IgD-negative memory B cell (primary cell): Measurements from ENCODE around the gene CEP192. TPM values are rescaled to one million over a fixed set of nuclear protein-coding genes. Genes with fewer than 3 reads are reported as not detected.
"Not testable (repeated sequence)": the region's sequence is repeated elsewhere in the genome, so short reads cannot be mapped to it uniquely, and the experiment has no call there.

Source experiments
- H3K27ac Mint-ChIP-seq, 3 donors: one replicate each; pipeline ENCODE4 v1.8.0; 2020 to 2022; ENCODE audit warnings: mild to moderate bottlenecking in 3 of 3, mixed read lengths in 3 of 3, moderate library complexity in 1 of 3
- H3K27me3 Mint-ChIP-seq: one replicate; pipeline ENCODE4 v1.8.0; 2021; ENCODE audit warnings: mixed read lengths
- H3K36me3 Mint-ChIP-seq: one replicate; pipeline ENCODE4 v1.8.0; 2020; ENCODE audit warnings: mild to moderate bottlenecking, mixed read lengths
- H3K4me1 Mint-ChIP-seq, 3 donors: one replicate each; pipeline ENCODE4 v1.8.0; 2020 to 2022; ENCODE audit warnings: mixed read lengths in 3 of 3, mild to moderate bottlenecking in 1 of 3
- H3K4me3 Mint-ChIP-seq, 4 donors: one replicate each; pipeline ENCODE4 v1.8.0; 2020 to 2022; ENCODE audit warnings: mild to moderate bottlenecking in 4 of 4, mixed read lengths in 4 of 4, moderate library complexity in 3 of 4
- H3K9me3 Mint-ChIP-seq, 3 donors: one replicate each; pipeline ENCODE4 v1.8.0; 2020 to 2021; ENCODE audit warnings: mixed read lengths in 3 of 3, mild to moderate bottlenecking in 1 of 3
- polyA plus RNA-seq: library from polyadenylated mRNA; unstranded; fragments of 300-500 nt; fragmentation: Illumina TruSeq; gene quantifications from one replicate; pipeline ENCODE4 v1.2.3, GENCODE V29; 2021

The CEP192 gene
- polyA plus RNA-seq, 1 donor from 2014 or later = 8.7 TPM

GRCh38 chr18:12968619-12969018 lies 22.5 kb upstream of the CEP192 start:
- Mint-ChIP-seq H3K36me3 (peaks cover 15% of the 10 kb centered on the region), H3K4me3 (no peak overlapping the region), H3K4me1 (peaks cover 0 to 4% (median 0%) of the 10 kb centered on the region in 3 donors), H3K9me3 (no peaks in the 10 kb centered on the region), H3K27me3 (no peaks in the 10 kb centered on the region), H3K27ac (peak overlapping the region in 1 of 3 donors; percentile 31)

GRCh38 chr18:12973562-12974213 lies 17.5 kb upstream of the CEP192 start:
- Mint-ChIP-seq H3K4me1 (peaks cover 0 to 1% (median 0%) of the 10 kb centered on the region in 3 donors), H3K27me3 (no peaks in the 10 kb centered on the region), H3K36me3 (peaks cover 15% of the 10 kb centered on the region), H3K27ac (no peak overlapping the region), H3K4me3 (no peak overlapping the region), H3K9me3 (no peaks in the 10 kb centered on the region)

DNA sequence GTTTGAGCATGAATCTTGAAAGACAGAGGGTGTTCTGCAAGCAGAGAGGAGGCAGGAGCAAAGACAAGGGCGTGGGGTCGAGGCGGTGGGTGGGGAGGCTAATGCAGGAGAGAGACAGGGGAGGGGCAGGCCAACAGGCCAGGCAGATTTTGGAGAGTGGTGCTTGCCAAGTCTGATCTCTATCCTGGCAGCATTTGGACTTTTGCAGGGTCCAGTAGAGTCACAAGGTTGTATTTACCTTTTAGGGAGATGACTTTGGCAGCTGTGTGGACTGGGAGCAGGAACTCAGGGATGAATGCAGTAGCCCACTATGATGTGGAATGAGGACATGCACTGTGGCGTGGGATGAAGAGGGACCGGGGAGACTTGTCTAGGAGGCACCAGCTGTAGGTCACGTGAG lies 15.7 kb upstream of the CEP192 start:
- H3K4me3 Mint-ChIP-seq = no peak overlapping the region
- no peaks in the 10 kb centered on the region for H3K27me3 Mint-ChIP-seq
- H3K9me3 Mint-ChIP-seq = no peaks in the 10 kb centered on the region
- peaks cover 17% of the 10 kb centered on the region for H3K36me3 Mint-ChIP-seq
- peaks cover 0 to 1% (median 0%) of the 10 kb centered on the region in 3 donors for H3K4me1 Mint-ChIP-seq
- H3K27ac Mint-ChIP-seq = peak overlapping the region in 1 of 3 donors; percentile 96

DNA sequence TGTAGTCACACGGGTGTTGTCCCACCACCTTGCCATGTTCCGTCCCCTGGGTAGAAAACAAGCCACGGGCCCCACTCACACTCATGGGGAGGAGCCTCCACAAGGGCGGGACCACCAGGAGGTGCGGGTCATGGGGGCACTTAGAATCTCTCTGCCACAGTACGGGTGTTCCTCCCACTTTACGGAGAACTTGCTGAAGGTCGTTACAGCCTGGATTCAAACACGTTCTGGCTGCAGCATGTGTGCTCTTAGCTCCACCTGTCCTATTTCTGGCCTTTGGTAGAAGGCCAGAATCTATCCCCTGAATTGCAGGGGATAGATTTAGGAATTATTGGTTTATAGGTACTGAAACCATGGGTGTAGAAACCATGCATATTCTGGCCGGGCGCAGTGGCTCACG lies 14.9 kb upstream of the CEP192 start:
- H3K36me3 Mint-ChIP-seq = peaks cover 16% of the 10 kb centered on the region
- peak overlapping the region in 1 of 3 donors; percentile 27 for H3K27ac Mint-ChIP-seq
- H3K27me3 Mint-ChIP-seq = no peaks in the 10 kb centered on the region
- no peaks in the 10 kb centered on the region for H3K9me3 Mint-ChIP-seq
- no peak overlapping the region for H3K4me3 Mint-ChIP-seq
- H3K4me1 Mint-ChIP-seq = peaks cover 0 to 1% (median 0%) of the 10 kb centered on the region in 3 donors

GRCh38 chr18:12980065-12980464 lies 11.1 kb upstream of the CEP192 start:
- not testable (repeated sequence) for H3K4me3 Mint-ChIP-seq, H3K27me3 Mint-ChIP-seq, H3K9me3 Mint-ChIP-seq, H3K36me3 Mint-ChIP-seq, H3K27ac Mint-ChIP-seq, H3K4me1 Mint-ChIP-seq

- H3K4me3 Mint-ChIP-seq = peak overlapping the region in 3 of 4 donors; percentile 97 to 99 (median 98)
- peaks cover 0 to 1% (median 0%) of the 10 kb centered on the region in 3 donors for H3K9me3 Mint-ChIP-seq
- H3K36me3 Mint-ChIP-seq = no peaks in the 10 kb centered on the region
- no peaks in the 10 kb centered on the region for H3K27me3 Mint-ChIP-seq
- H3K27ac Mint-ChIP-seq = peak overlapping the region; percentile 51 to 94 (median 89)
- peaks cover 12 to 25% (median 24%) of the 10 kb centered on the region in 3 donors for H3K4me1 Mint-ChIP-seq
Observed at GRCh38 chr18:12989397-12990122, 1.6 kb upstream of the CEP192 start.

GRCh38 chr18:12990123-12990475 lies 1.1 kb upstream of the CEP192 start:
- Mint-ChIP-seq H3K27me3 (no peaks in the 10 kb centered on the region), H3K27ac (peak overlapping the region in 2 of 3 donors; percentile 89 to 94), H3K4me1 (peaks cover 12 to 25% (median 24%) of the 10 kb centered on the region in 3 donors), H3K36me3 (no peaks in the 10 kb centered on the region), H3K4me3 (peak overlapping the region in 3 of 4 donors; percentile 97 to 99 (median 98)), H3K9me3 (peaks cover 0 to 1% (median 0%) of the 10 kb centered on the region in 3 donors)

DNA sequence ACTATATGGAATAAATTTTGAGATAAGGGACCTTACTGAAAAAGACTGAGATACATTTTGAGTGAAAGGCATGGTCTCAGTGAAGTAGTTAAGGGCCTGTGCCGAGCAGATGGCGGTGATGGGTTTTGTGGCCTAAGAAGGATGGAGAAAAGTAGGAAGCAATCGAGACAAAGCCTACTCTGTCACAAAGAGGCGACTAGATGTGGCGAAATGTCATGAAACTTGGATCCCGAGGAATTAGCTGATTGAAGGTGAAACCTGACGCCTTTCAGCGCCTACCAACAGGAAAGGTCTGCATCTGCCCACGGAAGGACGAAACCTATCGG lies 558 bp upstream of the CEP192 start:
- Mint-ChIP-seq H3K4me3 (peak overlapping the region in 3 of 4 donors; percentile 97 to 99 (median 98)), H3K27me3 (no peaks in the 10 kb centered on the region), H3K9me3 (peaks cover 0 to 1% (median 0%) of the 10 kb centered on the region in 3 donors), H3K4me1 (peaks cover 12 to 25% (median 24%) of the 10 kb centered on the region in 3 donors), H3K36me3 (no peaks in the 10 kb centered on the region), H3K27ac (peak overlapping the region; percentile 94 to 98 (median 97))

DNA sequence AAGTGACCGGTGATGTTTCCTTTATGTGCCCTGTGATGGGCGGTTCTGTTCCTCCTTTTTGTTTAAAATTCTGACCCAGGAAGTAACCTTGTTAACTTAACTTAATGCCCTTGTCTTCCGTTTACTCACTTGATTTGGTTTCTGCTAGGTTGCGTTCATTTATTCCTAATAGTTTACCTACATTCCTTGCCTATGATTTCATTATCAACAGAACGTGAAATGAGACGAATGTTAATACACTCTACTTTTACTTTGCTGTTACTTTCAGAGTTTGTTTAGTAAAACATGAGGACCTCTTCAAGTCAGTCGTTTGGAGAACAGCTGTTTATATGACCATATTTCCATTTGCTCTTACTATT lies 638 bp downstream of the CEP192 start:
- Mint-ChIP-seq H3K4me3 (peak overlapping the region in 3 of 4 donors; percentile 97 to 99 (median 98)), H3K4me1 (peaks cover 12 to 25% (median 24%) of the 10 kb centered on the region in 3 donors), H3K36me3 (no peaks in the 10 kb centered on the region), H3K9me3 (peaks cover 0 to 1% (median 0%) of the 10 kb centered on the region in 3 donors), H3K27me3 (no peaks in the 10 kb centered on the region), H3K27ac (peak overlapping the region; percentile 94 to 97 (median 97))

GRCh38 chr18:12993439-12993838 lies 2.3 kb downstream of the CEP192 start:
- Mint-ChIP-seq H3K27ac (no peak overlapping the region), H3K9me3 (peaks cover 0 to 1% (median 0%) of the 10 kb centered on the region in 3 donors), H3K36me3 (no peaks in the 10 kb centered on the region), H3K4me3 (no peak overlapping the region), H3K27me3 (no peaks in the 10 kb centered on the region), H3K4me1 (peaks cover 17 to 30% (median 29%) of the 10 kb centered on the region in 3 donors)

- Mint-ChIP-seq H3K4me1 (peaks cover 20 to 38% (median 28%) of the 10 kb centered on the region in 3 donors), H3K9me3 (no peaks in the 10 kb centered on the region), H3K36me3 (no peaks in the 10 kb centered on the region), H3K27ac (no peak overlapping the region), H3K27me3 (no peaks in the 10 kb centered on the region), H3K4me3 (no peak overlapping the region)
Observed at GRCh38 chr18:12995424-12995823, 4.3 kb downstream of the CEP192 start.

DNA sequence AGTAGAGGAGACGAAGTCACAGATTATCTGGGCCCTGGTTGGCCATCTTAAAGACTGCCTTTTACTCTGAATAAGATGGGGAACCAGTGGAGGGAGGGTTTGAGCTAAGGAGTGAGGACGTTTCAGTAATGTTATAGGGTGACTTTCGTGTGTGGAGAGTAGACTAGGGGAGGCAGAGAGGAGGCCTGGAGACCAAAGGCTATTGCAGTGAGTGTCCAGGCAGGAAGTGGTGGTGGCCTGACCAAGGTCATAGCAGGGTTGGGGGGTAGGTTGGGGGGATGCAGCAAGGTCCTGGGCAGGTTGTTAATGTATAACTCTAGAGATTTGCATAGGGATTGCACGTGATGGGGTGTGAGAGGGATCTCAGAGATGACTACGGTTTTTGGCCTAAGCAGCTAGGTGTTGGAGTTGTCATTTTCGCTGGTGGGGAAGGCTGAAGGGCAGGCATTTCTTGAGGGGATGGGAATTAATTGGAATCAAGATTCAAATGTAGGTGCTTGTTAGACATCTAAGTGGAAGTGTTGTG lies 4.9 kb downstream of the CEP192 start:
- H3K36me3 Mint-ChIP-seq = no peaks in the 10 kb centered on the region
- peaks cover 20 to 32% (median 26%) of the 10 kb centered on the region in 3 donors for H3K4me1 Mint-ChIP-seq
- H3K4me3 Mint-ChIP-seq = no peak overlapping the region
- no peak overlapping the region for H3K27ac Mint-ChIP-seq
- H3K9me3 Mint-ChIP-seq = no peaks in the 10 kb centered on the region
- no peaks in the 10 kb centered on the region for H3K27me3 Mint-ChIP-seq

- H3K27ac Mint-ChIP-seq = no peak overlapping the region
- H3K36me3 Mint-ChIP-seq = no peaks in the 10 kb centered on the region
- no peaks in the 10 kb centered on the region for H3K9me3 Mint-ChIP-seq
- no peak overlapping the region for H3K4me3 Mint-ChIP-seq
- H3K27me3 Mint-ChIP-seq = no peaks in the 10 kb centered on the region
- peaks cover 20 to 27% (median 24%) of the 10 kb centered on the region in 3 donors for H3K4me1 Mint-ChIP-seq
Observed at GRCh38 chr18:12996661-12997292, 5.6 kb downstream of the CEP192 start.

DNA sequence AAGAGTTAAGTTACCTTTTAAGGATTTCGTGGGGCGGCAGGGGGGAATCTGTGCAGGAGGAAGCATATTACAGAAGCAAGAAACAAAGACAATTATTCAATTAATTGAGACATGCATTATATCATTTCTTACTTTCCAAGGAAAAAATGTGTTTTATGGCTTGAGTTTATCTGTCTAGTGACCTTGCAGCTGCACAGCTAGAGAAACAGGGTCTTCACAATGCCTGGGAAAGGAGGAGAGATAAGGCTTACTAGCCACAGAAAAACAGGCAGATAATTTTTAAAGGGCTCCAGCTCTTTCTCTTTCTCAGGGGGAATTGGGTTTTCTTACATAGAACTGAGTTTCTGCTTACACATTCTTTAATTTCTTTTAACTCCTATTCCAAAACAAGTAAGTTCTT lies 6.2 kb downstream of the CEP192 start:
- H3K4me3 Mint-ChIP-seq = peak overlapping the region in 1 of 4 donors; percentile 32
- H3K36me3 Mint-ChIP-seq, H3K27me3 Mint-ChIP-seq, H3K27ac Mint-ChIP-seq, H3K9me3 Mint-ChIP-seq: not testable (repeated sequence)
- peaks cover 17 to 21% (median 18%) of the 10 kb centered on the region in 3 donors for H3K4me1 Mint-ChIP-seq
